ENCODE results near the gene OSBPL10.

The OSBPL10 gene

GRCh38 chr3:31676556-31676955, 304.5 kb downstream of the OSBPL10 start:
- DNase-seq: no peak
- H3K27ac Mint-ChIP-seq: no peak overlapping the region
- H3K4me1 Mint-ChIP-seq: peaks cover 51% of the 10 kb centered on the region
- peaks cover 5% of the 10 kb centered on the region for H3K9me3 Mint-ChIP-seq
- no peaks in the 10 kb centered on the region for H3K27me3 Mint-ChIP-seq (ENCODE audit: low read depth, poor library complexity)
- no peak overlapping the region for H3K4me3 Mint-ChIP-seq
- no peak for TF ChIP-seq CTCF (IDR thresholded peaks at IDR 0.05)
- peaks cover 7% of the 10 kb centered on the region for H3K36me3 Mint-ChIP-seq (ENCODE audit: low read depth)

GRCh38 chr3:31673950-31674349, 307.1 kb downstream of the OSBPL10 start:
- H3K27ac Mint-ChIP-seq: no peak overlapping the region
- peaks cover 5% of the 10 kb centered on the region for H3K9me3 Mint-ChIP-seq
- H3K36me3 Mint-ChIP-seq (ENCODE audit: low read depth): peaks cover 7% of the 10 kb centered on the region
- no peak for DNase-seq
- no peak overlapping the region for H3K4me3 Mint-ChIP-seq
- no peak for TF ChIP-seq CTCF (IDR thresholded peaks at IDR 0.05)
- peaks cover 4% of the 10 kb centered on the region for H3K27me3 Mint-ChIP-seq (ENCODE audit: low read depth, poor library complexity)
- H3K4me1 Mint-ChIP-seq: peaks cover 25% of the 10 kb centered on the region

- H3K27me3 Mint-ChIP-seq (ENCODE audit: low read depth, poor library complexity): peaks cover 4% of the 10 kb centered on the region
- H3K4me3 Mint-ChIP-seq: no peak overlapping the region
- peaks cover 5% of the 10 kb centered on the region for H3K9me3 Mint-ChIP-seq
- H3K36me3 Mint-ChIP-seq (ENCODE audit: low read depth): peaks cover 11% of the 10 kb centered on the region
- H3K27ac Mint-ChIP-seq: no peak overlapping the region
- no peak for DNase-seq
- no peak for TF ChIP-seq CTCF (IDR thresholded peaks at IDR 0.05)
- peaks cover 14% of the 10 kb centered on the region for H3K4me1 Mint-ChIP-seq
Measured at GRCh38 chr3:31671976-31672375, 309.1 kb downstream of the OSBPL10 start.

GRCh38 chr3:31671451-31671850, 309.6 kb downstream of the OSBPL10 start:
- no peak overlapping the region for H3K27ac Mint-ChIP-seq
- no peak for DNase-seq
- peaks cover 5% of the 10 kb centered on the region for H3K9me3 Mint-ChIP-seq
- H3K27me3 Mint-ChIP-seq (ENCODE audit: low read depth, poor library complexity): peaks cover 4% of the 10 kb centered on the region
- peaks cover 10% of the 10 kb centered on the region for H3K4me1 Mint-ChIP-seq
- no peak for TF ChIP-seq CTCF (IDR thresholded peaks at IDR 0.05)
- peaks cover 11% of the 10 kb centered on the region for H3K36me3 Mint-ChIP-seq (ENCODE audit: low read depth)
- no peak overlapping the region for H3K4me3 Mint-ChIP-seq

- Mint-ChIP-seq H3K4me1 (peaks cover 8% of the 10 kb centered on the region), H3K9me3 (peaks cover 5% of the 10 kb centered on the region), H3K4me3 (no peak overlapping the region), H3K27me3 (ENCODE audit: low read depth, poor library complexity) (peaks cover 5% of the 10 kb centered on the region), H3K27ac (peak overlapping the region; percentile 14), H3K36me3 (ENCODE audit: low read depth) (peaks cover 11% of the 10 kb centered on the region)
- no peak for TF ChIP-seq CTCF (IDR thresholded peaks at IDR 0.05)
- DNase-seq: no peak
Measured at GRCh38 chr3:31670722-31671121, 310.3 kb downstream of the OSBPL10 start.

GRCh38 chr3:31670136-31670535, 310.9 kb downstream of the OSBPL10 start:
- Mint-ChIP-seq H3K36me3 (ENCODE audit: low read depth) (peaks cover 11% of the 10 kb centered on the region), H3K27ac (no peak overlapping the region), H3K9me3 (peaks cover 5% of the 10 kb centered on the region), H3K27me3 (ENCODE audit: low read depth, poor library complexity) (peaks cover 6% of the 10 kb centered on the region), H3K4me3 (no peak overlapping the region), H3K4me1 (peaks cover 8% of the 10 kb centered on the region)
- no peak for DNase-seq
- no peak for TF ChIP-seq CTCF (IDR thresholded peaks at IDR 0.05)

All from nephron progenitor cell (in vitro differentiated cells).